ENCODE measurements around the gene TMEM222.

Gene TMEM222

GRCh38 chr1:27360159-27361043 is 38.4 kb downstream of the TMEM222 start:
- DNase-seq: peak in 1 of 2 donors; percentile 11

GRCh38 chr1:27361044-27361402 is 39.1 kb downstream of the TMEM222 start:
- no peak for DNase-seq

GRCh38 chr1:27361553-27361952 is 39.6 kb downstream of the TMEM222 start:
- no peak for DNase-seq

GRCh38 chr1:27363766-27364695 is 42.1 kb downstream of the TMEM222 start:
- no peak for DNase-seq

GRCh38 chr1:27364696-27365371 is 42.9 kb downstream of the TMEM222 start:
- no peak for DNase-seq

GRCh38 chr1:27365372-27366112 is 43.6 kb downstream of the TMEM222 start:
- DNase-seq: peak; percentile 62 to 85

GRCh38 chr1:27366113-27366410 is 44.1 kb downstream of the TMEM222 start:
- peak in 1 of 2 donors; percentile 79 for DNase-seq

- DNase-seq: peak; percentile 17 to 58
Observed at GRCh38 chr1:27366411-27367159, 44.6 kb downstream of the TMEM222 start, which contains the start of gene MAP3K6. TSS of gene MAP3K6 (minus strand) at chr1:27366961. CDS start at chr1:27366597, 364 bp downstream.

- DNase-seq: no peak
Observed at GRCh38 chr1:27367160-27367650, 45.2 kb downstream of the TMEM222 start.

- DNase-seq: no peak
Observed at GRCh38 chr1:27368869-27369582, 47.1 kb downstream of the TMEM222 start.

GRCh38 chr1:27372022-27372807 is 50.3 kb downstream of the TMEM222 start:
- no peak for DNase-seq

- DNase-seq: no peak
Observed at GRCh38 chr1:27372808-27373690, 51.1 kb downstream of the TMEM222 start.

- no peak for DNase-seq
Observed at GRCh38 chr1:27374362-27375086, 52.6 kb downstream of the TMEM222 start, which contains the start of gene FCN3. TSS of gene FCN3 (minus strand) at chr1:27374824. CDS start at chr1:27374818, 6 bp downstream.

GRCh38 chr1:27377760-27378495 is 56.0 kb downstream of the TMEM222 start:
- no peak for DNase-seq

GRCh38 chr1:27379564-27380122 is 57.7 kb downstream of the TMEM222 start:
- DNase-seq: no peak

- DNase-seq: no peak
Observed at GRCh38 chr1:27380224-27380623, 58.3 kb downstream of the TMEM222 start.
